MM.1S (cell line): ENCODE results near the gene STK10.

ENCODE experiments used
- DNase-seq: peaks from one replicate; pipeline ENCODE4 v3.0.0-alpha.2; 2015
- H2AFZ ChIP-seq: fragments of 300-600 bp; sonication (generic); 2 replicates; pipeline ENCODE4 v1.6.0; 2016; ENCODE audit warnings: antibody characterized with exemption, low read length
- H3F3A ChIP-seq: fragments of 300-600 bp; sonication (generic); 2 replicates; pipeline ENCODE4 v1.6.1; 2016; ENCODE audit warnings: mild to moderate bottlenecking, antibody characterized with exemption, low read length, moderate library complexity, mixed read lengths; ENCODE audit not compliant: insufficient read depth
- H3K27ac ChIP-seq: fragments of 300-600 bp; sonication (generic); 2 replicates; pipeline ENCODE4 v1.5.1; 2016; ENCODE audit warnings: mild to moderate bottlenecking, low read length
- H3K27me3 ChIP-seq: fragments of 300-600 bp; sonication (generic); replicated peaks from 2 replicates; pipeline ENCODE4 v1.6.0; 2016; ENCODE audit warnings: low read length; ENCODE audit not compliant: insufficient read depth
- H3K36me3 ChIP-seq: fragments of 300-600 bp; sonication (generic); replicated peaks from 2 replicates; pipeline ENCODE4 v1.6.1; 2016; ENCODE audit warnings: mild to moderate bottlenecking, low read length, mixed read lengths; ENCODE audit not compliant: insufficient read depth
- H3K4me1 ChIP-seq: fragments of 300-600 bp; sonication (generic); 2 replicates; pipeline ENCODE4 v1.6.1; 2016; ENCODE audit warnings: low read length, mixed read lengths
- H3K4me2 ChIP-seq: fragments of 300-600 bp; sonication (generic); 2 replicates; pipeline ENCODE4 v1.6.0; 2016; ENCODE audit warnings: low read depth, low read length
- H3K4me3 ChIP-seq: fragments of 300-600 bp; sonication (generic); 2 replicates; pipeline ENCODE4 v1.5.1; 2016; ENCODE audit warnings: low read length, mixed read lengths
- H3K79me2 ChIP-seq: fragments of 300-600 bp; sonication (generic); 2 replicates; pipeline ENCODE4 v1.6.1; 2016; ENCODE audit warnings: mixed run types, low read length, mixed read lengths
- H3K9ac ChIP-seq: fragments of 300-600 bp; sonication (generic); 2 replicates; pipeline ENCODE4 v1.6.1; 2016; ENCODE audit warnings: low read length, mixed read lengths
- H3K9me2 ChIP-seq: fragments of 300-600 bp; sonication (generic); replicated peaks from 2 replicates; pipeline ENCODE4 v1.6.1; 2016; ENCODE audit warnings: mild to moderate bottlenecking, low read length, mixed read lengths; ENCODE audit not compliant: insufficient read depth
- H3K9me3 ChIP-seq: fragments of 300-600 bp; sonication (generic); replicated peaks from 2 replicates; pipeline ENCODE4 v1.6.1; 2016; ENCODE audit warnings: mild to moderate bottlenecking, low read length, mixed read lengths; ENCODE audit not compliant: insufficient read depth
- H4K20me1 ChIP-seq: fragments of 300-600 bp; sonication (generic); 2 replicates; pipeline ENCODE4 v1.6.1; 2016; ENCODE audit warnings: mild to moderate bottlenecking, low read length, moderate library complexity, mixed read lengths; ENCODE audit not compliant: insufficient read depth
- CTCF ChIP-seq: fragments of 300-600 bp; sonication (generic); IDR thresholded peaks from 2 replicates; pipeline ENCODE4 v1.5.1; 2016; ENCODE audit warnings: antibody characterized with exemption, low read length, mixed read lengths
- EZH2 ChIP-seq: fragments of 300-600 bp; sonication (generic); optimal IDR thresholded peaks from 2 replicates; pipeline ENCODE3; 2017; ENCODE audit warnings: low read depth, mild to moderate bottlenecking, antibody characterized with exemption, low read length, mixed read lengths
- EZH2phosphoT487 ChIP-seq: fragments of 300-600 bp; sonication (generic); IDR thresholded peaks from 2 replicates; pipeline ENCODE4 v1.6.1; 2018; ENCODE audit warnings: antibody characterized with exemption, low read length

The STK10 gene

GRCh38 chr5:172050080-172050479, 137.9 kb downstream of the STK10 start:
- no peak overlapping the region for H3K4me2 ChIP-seq
- no peaks in the 10 kb centered on the region for H3K79me2 ChIP-seq
- no peaks in the 10 kb centered on the region for H3K9me2 ChIP-seq
- H3K9ac ChIP-seq = no peak overlapping the region
- no peak overlapping the region for H3K27ac ChIP-seq
- DNase-seq = no peak
- H3K27me3 ChIP-seq = no peaks in the 10 kb centered on the region
- peaks cover 5% of the 10 kb centered on the region; the same call in 1 of the 2 replicates for H3K36me3 ChIP-seq
- H3K4me1 ChIP-seq = no peaks in the 10 kb centered on the region
- no peaks in the 10 kb centered on the region for H4K20me1 ChIP-seq
- H3K9me3 ChIP-seq = no peaks in the 10 kb centered on the region
- H3K4me3 ChIP-seq = no peak overlapping the region
- no peaks in the 10 kb centered on the region for H3F3A ChIP-seq
- TF ChIP-seq EZH2 = no peak
- TF ChIP-seq CTCF = no peak
- no peak for TF ChIP-seq EZH2phosphoT487
- no peak overlapping the region for H2AFZ ChIP-seq

DNA sequence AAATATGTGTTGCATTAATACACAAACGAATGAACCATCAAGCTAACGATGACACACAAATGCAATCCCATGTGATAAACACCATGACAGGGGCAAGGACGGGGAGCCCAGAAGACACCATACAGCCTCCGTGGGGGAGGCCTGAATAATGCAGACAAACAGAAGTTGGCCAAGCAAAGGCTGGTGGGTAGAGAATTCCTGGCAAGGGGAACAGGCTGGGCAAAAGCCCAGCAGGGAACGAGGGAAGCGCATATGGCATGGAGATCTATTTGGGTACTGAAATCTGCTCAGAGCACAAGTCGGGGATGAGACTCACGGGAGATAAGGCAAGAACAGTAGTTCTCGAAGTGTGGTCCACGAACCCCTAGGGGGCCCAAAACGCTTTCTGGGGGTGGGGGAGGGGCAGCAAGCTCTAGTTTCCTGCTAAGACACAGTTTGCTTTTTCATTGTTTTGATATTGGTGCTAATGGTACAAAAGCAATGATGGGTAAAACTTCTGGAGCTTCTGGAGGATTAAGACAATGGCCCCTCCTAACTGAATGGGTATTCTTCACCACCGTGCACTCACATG, 138.7 kb downstream of the STK10 start:
- no peak for TF ChIP-seq EZH2
- TF ChIP-seq EZH2phosphoT487 = no peak
- TF ChIP-seq CTCF = no peak
- H3K36me3 ChIP-seq = peaks cover 5% of the 10 kb centered on the region; the same call in 1 of the 2 replicates
- no peaks in the 10 kb centered on the region for H3K9me2 ChIP-seq
- H3F3A ChIP-seq = no peaks in the 10 kb centered on the region
- no peaks in the 10 kb centered on the region for H3K4me1 ChIP-seq
- no peak overlapping the region for H3K4me3 ChIP-seq
- no peaks in the 10 kb centered on the region for H3K9me3 ChIP-seq
- H3K79me2 ChIP-seq = no peaks in the 10 kb centered on the region
- no peak overlapping the region for H3K9ac ChIP-seq
- H3K27me3 ChIP-seq = no peaks in the 10 kb centered on the region
- no peak for DNase-seq
- H3K4me2 ChIP-seq = no peak overlapping the region
- no peak overlapping the region for H2AFZ ChIP-seq
- no peaks in the 10 kb centered on the region for H4K20me1 ChIP-seq
- no peak overlapping the region for H3K27ac ChIP-seq

DNA sequence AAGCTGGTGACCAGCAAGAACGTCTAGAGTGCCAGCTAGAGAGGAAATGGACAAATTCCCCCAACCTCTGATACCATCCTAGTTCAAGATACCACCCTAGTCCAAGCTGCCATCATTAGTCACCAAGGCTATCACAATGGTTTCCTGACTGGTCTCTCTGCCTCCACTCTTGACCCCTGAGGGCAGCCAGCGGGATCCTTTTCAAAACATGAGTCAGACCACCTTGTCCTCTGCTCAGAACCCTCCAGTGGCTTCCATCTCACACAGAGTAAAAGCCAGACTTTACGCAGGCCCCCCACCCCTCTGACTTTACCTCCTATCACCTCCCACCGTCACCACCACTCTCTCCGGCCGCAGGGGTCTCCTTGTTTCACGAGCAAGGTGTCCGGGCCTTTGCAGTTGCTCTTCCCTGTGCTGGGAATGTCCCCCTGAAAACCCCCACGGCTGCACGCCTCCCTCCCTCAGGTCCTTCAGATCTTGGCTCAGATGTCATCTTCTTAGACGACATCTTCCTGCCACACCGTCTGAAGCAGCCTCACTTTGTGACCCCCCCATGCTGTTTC, 139.4 kb downstream of the STK10 start:
- Histone ChIP-seq H3K79me2 (no peaks in the 10 kb centered on the region), H3K9me2 (no peaks in the 10 kb centered on the region), H3K9ac (no peak overlapping the region), H2AFZ (no peak overlapping the region), H3K27me3 (no peaks in the 10 kb centered on the region), H3K36me3 (peaks cover 5% of the 10 kb centered on the region; the same call in 1 of the 2 replicates), H3K4me3 (no peak overlapping the region), H4K20me1 (no peaks in the 10 kb centered on the region), H3F3A (no peaks in the 10 kb centered on the region), H3K9me3 (no peaks in the 10 kb centered on the region), H3K4me1 (no peaks in the 10 kb centered on the region), H3K27ac (no peak overlapping the region), H3K4me2 (no peak overlapping the region)
- DNase-seq = no peak
- TF ChIP-seq EZH2 (no peak), CTCF (no peak), EZH2phosphoT487 (no peak)
